Stimulated activated CD8-positive, alpha-beta memory T cell treated with anti-CD3 and anti-CD28 coated beads, Interleukin-15, amount 100 ng/mL, for 24 hours (primary cell): ENCODE data around the gene PDE4D.

Experiments used
- DNase-seq: peaks from one replicate; pipeline ENCODE4 v3.0.0-alpha.2; 2020; ENCODE audit warnings: low read depth

Gene PDE4D

DNA sequence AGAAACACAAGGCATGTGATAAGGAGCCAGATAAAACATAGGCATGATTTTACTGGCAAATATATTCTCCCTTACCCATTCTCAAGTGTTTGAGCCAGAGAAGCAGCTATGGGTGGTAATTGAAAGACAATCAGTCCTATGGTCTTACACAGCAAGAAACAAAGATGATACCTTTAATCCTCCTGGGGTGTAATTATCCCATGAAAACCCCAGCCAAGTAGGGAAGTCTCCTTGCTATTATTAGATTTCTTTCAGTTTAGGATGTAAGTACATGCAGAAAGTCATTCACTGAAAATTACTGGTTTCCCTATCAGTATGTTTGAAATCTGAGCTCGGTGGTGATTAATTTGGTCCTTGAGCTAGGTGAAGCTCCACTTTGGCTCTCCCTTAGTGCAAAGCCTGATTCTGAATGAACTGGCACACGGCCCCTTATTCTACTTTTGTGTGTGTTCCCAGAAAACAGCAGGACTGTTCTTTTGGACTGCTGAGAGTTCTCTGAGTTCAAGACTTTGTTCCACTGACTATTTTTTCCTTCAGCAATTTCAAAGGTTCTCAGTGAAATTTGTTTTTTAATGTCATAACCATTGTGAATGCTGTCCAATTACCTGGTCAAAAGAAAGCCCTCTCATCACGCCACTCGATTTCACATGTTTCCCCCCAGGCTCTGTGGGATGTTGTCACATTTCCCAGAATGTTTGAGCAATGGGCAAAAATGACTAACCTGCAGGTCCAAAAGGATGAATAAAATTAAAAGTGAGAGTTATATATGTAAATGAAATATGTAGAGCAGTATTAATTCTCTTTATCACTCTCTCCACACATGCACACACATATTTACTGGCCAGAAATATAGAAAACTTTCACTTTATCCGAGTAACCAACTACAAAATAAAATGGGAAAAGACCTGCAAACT is 967.6 kb downstream of the PDE4D start:
- no peak for DNase-seq

DNA sequence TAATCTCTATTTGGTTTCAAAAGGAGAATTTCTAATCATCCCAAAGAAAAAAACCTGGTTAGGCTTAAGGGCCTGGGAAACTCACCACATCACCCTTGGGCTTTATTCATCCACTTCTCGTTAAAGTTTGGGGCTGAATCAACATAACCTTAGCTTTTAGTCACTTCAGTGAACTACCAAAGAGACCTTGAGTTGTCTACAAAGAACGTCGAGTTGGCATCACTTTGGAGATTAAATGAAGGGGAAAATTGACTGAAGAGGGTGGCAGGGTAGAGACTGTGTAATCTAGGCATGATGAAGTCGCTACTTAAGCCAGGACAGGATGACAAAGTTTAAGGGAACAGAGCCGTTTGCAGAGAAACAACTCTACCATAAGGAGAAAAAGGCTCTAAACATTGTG is 969.2 kb downstream of the PDE4D start:
- DNase-seq = no peak

DNA sequence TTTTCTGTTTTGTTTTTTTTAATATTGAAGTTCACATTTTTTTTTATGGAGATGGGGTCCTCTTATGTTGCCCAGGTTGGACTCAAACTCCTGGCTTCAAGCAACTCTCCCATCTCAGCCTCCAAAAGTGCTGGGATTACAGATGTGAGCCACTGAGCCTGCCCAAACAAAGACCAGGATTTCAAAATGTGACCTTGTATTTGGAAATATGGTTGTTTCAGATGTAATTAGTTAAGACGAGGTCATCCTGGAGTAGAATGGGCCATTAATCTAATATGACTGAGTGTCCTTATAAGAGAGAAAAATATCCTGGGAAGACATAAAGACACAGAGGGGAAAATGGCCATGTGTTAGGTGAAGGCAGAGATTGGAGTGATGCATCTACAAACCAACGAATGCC is 970.2 kb downstream of the PDE4D start:
- no peak for DNase-seq

- DNase-seq = no peak
These were observed 970.9 kb downstream of the PDE4D start for GRCh38 chr5:58922461-58923171.

DNA sequence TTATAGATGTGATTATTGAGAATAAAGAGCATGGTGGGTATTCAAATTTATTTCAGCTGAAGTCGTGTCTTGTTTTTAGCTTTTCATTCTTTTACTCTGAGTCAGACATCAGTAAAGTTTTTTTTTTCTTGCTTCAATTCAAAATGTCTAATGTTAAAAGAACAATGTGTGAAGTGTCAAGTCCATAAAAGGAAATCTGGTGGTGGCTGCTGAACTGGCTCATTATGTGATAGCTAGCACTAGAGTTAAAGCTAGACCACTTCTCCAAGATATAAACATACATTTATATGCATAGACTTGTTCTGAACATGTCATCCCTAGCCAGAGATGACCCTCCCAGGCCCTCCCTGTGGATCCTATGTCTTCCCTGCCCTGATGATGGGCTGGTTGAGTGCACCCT is 972.4 kb downstream of the PDE4D start:
- no peak for DNase-seq

DNA sequence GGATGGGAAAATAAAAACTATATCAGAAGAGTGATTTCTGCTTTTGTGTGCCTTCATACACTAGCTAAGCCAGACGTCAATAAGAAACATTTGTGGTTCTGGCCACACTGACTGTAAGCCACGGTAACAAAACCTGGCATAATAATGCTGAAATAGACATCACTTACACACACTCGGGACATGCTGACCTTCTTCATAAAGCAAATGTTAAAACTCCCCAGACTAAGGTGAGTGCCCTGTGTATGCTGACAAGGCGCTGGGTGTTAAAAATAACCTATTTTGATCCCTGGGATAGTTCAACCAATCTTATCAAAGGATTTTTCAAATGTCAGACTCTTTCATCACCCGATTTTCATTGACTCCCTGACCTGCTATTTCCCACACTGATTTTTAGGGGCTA is 973.7 kb downstream of the PDE4D start:
- DNase-seq = no peak
